Measurements from ENCODE around the gene SYNPO2.
"Not testable (repeated sequence)": the region's sequence is repeated elsewhere in the genome, so short reads cannot be mapped to it uniquely, and the experiment has no call there.

GRCh38 chr4:119022520-119022919 lies 133.9 kb downstream of the SYNPO2 start:
- not testable (repeated sequence) for TF ChIP-seq CTCF, POLR2A (IDR thresholded peaks at IDR 0.05)
